Stimulated activated naive CD4-positive, alpha-beta T cell treated with Interleukin-2 at 50 U/mL for 16 hours (primary cell): ENCODE measurements around the gene SRP14.
A peak's percentile ranks its signal among the peaks of the same experiment; 100 is the strongest.
"Not testable (repeated sequence)": the region's sequence is repeated elsewhere in the genome, so short reads cannot be mapped to it uniquely, and the experiment has no call there.

ENCODE experiments used
- DNase-seq: peaks from one replicate; lab custom pipeline; 2025; lab: John Stamatoyannopoulos, UW

Gene SRP14

DNA sequence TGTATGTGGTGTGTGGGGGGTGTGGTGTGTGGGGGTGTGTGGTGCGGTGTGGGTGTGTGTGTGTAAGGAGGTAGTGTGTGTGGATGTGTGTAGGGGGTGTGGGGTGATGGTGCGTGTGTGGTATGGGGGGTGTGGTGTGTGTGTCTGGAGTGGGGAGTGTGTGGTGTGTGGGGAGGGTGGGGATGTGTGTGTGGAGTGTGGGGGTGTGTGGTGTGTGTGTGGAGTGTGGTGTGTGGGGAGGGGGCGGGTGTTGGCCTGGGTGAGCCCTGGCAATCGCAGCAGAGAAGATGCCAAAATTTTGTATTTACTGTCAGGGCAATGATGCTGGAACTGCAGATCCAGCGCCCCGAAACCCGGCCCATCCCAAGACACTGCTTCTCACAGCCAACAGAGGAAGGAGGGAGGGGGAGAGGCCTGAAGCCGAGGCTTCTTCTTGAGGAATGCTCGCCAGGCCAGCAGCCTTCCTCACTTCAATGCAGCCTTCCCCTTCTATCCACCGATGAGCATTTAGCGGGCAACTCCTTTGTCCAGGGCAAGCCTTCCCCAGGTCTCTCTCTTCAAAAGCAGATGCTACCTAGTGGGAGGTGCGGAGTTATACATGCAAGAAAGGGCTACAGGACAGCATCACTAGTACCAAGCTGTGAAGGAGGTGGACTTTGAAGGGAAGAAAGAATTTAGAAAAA lies 11.9 kb upstream of the SRP14 start:
- no peak for DNase-seq

GRCh38 chr15:40048926-40049475 lies 10.0 kb upstream of the SRP14 start:
- DNase-seq: no peak

DNA sequence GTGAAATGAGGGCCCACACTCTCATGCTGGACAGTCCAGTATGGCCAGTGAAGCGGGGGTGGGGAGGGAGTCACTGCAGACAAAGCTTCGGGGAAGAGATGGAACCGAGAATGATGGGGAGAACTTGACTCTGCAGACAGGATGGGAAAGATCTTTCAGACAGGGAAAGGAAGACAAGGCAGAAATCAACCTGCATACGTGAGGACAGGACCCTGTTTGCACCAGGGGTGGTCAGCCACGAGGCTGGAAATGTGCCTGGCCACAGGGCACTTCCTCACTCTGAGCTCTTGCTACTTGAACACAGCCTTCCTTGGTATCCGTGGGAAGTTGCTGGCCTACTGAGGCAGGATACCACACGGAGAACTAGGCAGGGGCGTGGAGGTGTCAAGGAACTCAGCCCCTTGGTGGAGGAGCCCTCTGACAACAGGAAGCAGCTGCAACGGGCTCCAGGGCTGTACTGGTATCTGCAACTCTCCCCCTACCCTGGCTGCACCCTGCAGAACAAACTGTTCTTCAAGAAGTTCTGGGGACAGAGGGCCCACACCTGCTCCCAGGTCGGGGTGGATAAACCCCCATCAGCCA lies 9.3 kb upstream of the SRP14 start:
- no peak for DNase-seq

- peak; percentile 47 for DNase-seq
These were observed 8.6 kb upstream of the SRP14 start for GRCh38 chr15:40047415-40048210.

- DNase-seq: no peak
These were observed 7.9 kb upstream of the SRP14 start for GRCh38 chr15:40046721-40047414.

DNA sequence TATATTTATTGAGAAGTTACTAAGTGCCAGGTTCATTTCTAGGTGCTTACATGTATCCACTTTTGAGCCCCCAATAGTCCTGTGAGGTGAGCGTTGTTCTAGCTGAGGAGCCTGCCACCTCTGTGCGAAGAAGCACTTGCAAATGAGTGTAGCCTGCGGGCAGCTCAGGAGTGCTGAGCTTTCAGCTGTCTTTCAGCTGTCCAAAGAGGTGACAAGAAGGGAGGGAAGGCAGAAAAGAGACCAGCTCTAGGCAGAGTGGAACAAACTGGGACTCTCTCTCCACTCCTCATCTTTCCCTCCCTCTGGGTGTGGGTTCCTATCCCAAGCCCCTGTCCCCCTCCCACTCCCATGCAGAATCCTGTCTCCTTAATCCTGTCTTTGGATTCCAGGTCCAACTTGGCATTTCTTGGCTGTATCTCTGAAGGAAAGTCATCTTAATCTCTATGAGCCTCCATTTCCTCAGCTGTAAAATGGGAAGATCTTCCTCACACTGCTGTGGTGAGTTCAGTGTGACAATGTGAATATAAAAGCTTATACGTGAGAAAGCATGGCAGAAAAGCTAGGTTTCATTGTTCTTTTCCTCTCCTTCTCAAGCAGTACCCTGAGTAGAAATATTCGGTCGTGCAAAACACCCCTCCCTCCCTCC lies 6.7 kb upstream of the SRP14 start:
- DNase-seq: no peak

DNA sequence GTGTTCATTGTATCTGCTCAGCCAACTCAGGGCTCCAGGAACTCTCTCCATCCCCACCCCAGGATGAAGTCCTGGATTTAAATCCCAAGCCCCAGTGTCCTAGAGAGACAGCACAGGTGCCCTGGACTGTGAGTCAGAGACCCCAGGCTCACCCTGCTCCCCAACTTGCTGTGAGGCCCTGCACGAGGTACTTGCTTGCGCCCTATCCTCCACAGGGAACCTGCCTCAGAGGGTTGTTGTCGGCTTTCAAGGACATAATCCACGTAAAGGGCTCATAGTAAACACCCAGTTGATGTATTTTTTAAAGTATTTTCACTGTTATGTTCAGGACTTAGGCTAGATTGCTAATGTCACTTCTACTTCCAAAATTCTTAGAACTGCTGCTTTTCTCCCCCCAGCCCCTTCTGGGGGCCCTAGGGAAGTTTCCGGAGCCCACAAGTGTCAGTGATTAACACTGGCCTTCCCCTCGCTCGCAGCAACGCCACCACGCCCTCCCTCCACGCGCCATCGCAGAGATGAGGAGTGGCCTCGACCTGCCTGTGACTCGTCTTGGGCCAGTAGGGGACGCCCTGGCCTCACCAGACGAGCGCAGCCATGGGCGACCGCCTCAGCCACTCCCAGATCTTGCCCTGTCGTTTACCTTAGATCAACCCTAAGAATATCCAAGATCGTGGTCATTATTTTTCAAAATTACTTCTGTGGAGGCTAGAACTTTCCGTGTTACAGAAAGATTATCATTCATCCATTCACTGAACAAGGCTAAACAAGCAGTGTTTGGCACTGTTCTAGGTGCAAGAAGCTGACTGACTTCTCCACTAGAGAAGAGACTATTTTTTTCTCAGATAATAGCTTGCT lies 6.0 kb upstream of the SRP14 start:
- DNase-seq: peak; percentile 85

GRCh38 chr15:40043927-40044716 lies 5.1 kb upstream of the SRP14 start:
- no peak for DNase-seq

- DNase-seq: no peak
These were observed 3.9 kb upstream of the SRP14 start for GRCh38 chr15:40042791-40043320.

DNA sequence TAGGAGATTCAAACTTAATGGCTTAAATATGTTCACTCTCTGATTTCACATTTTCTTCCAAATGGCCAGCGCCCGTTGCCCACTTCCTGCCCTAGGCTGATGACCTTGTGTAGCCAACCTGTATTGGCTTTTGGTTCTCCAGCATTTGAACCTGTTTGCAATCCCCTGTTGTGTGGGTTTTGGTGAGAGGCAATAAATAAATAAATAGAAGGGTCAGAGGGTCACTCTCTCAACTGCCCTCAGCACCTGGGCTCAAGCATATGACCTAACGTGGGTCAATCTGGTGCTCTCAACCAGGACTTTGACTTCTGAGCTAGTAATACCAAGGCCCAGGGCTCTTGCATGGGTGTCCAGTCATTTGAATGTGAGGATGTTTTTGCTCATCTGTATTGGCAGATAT lies 1.8 kb upstream of the SRP14 start:
- DNase-seq: no peak

- DNase-seq: no peak
These were observed 1.3 kb upstream of the SRP14 start for GRCh38 chr15:40040293-40040635.

- no peak for DNase-seq
These were observed 725 bp downstream of the SRP14 start for GRCh38 chr15:40038275-40038637.

- no peak for DNase-seq
These were observed 1.3 kb downstream of the SRP14 start for GRCh38 chr15:40037721-40038120.

DNA sequence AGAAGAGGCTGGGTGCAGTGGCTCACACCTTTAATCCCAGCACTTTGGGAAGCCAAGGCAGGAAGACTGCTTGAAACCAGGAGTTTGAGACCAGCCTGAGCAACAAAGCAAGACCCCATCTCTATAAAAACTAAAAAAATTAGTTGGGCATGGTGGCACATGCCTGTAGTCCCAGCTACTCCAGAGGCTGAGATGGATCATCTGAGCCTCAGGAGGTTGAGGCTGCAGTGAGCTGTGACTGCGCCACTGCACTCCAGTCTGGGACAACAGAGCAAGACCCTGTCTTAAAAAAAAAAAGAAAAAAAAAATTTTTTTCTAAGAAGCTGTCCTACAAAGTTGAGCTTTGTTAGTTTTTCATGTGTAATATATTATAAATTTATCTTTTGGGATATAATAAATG lies 3.8 kb downstream of the SRP14 start:
- DNase-seq: not testable (repeated sequence)

DNA sequence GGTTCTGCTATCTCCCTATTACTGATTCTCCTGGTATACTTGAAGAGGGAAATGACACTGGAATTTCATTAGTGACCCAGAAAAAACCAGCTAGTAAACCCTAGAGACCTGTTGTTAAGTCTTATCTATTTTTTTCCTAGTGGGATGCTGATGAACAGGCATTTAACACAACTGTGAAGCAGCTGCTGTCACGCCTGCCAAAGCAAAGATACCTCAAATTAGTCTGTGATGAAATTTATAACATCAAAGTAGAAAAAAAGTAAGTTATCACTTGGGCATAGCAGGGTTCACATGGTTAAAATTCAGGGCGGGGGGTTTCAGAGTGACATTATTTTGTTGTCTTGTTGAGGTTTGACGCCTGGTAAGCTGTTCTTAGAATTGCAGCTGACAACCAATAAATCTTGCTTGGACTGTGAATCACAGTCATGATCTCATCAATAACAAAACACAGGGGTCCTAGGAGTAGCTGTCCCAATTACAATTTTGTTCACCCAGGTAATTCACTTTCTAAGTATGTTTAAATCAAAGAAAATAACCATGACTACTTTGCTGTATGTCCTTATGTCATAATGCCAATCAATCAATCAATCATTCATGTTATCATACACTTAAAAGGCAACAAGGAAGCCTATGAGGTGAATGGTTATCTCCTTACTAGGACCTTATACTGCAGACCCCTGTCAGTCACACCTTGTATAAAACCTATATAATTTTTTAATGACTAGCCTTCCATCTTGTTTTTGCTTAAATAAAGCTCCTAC lies 4.6 kb downstream of the SRP14 start:
- DNase-seq: no peak

GRCh38 chr15:40032125-40032839 lies 6.7 kb downstream of the SRP14 start:
- DNase-seq: no peak

- no peak for DNase-seq
These were observed 7.7 kb downstream of the SRP14 start for GRCh38 chr15:40031300-40031699.
